HepG2 (cell line): ENCODE measurements around the gene ZBED6. TPM values are rescaled to one million over a fixed set of nuclear protein-coding genes. Genes with fewer than 3 reads are reported as not detected.

ENCODE experiments used
- ATAC-seq: fragments of 200-7000 bp; cut with Tn5 transposase; 3 replicates; pipeline ENCODE4 v1.9.1; 2020; ENCODE audit warnings: mild to moderate bottlenecking, moderate library complexity
- BruUV-seq: library from RNA; stranded (reverse); fragments of 400-500 nt; replicated peaks from 2 replicates; lab custom pipeline; 2021; lab: Mats Ljungman, UMichigan
- CTCF ChIA-PET: fragments of 300-600 bp; formaldehyde crosslinking; extraction: SDS; loops from one replicate; lab custom pipeline; 2021; ENCODE audit warnings: low total read pairs, inconsistent platforms, low intra/inter-chr PET ratio; lab: Yijun Ruan, JAX
- POLR2A ChIA-PET: fragments of 350-600 bp; sonication (Branson Sonifier 250); formaldehyde crosslinking; loops from one replicate; lab custom pipeline; 2020; ENCODE audit warnings: antibody characterized with exemption, inconsistent platforms; lab: Yijun Ruan, JAX
- DNase-seq: peaks from one replicate; pipeline ENCODE4 v3.0.0-alpha.2; 2015; ENCODE audit warnings: low spot score
- FAIRE-seq: peaks from 3 replicates; lab custom pipeline; 2011; peaks lifted over from hg19 to GRCh38; lab: Jason Lieb, UNC
- H2AFZ ChIP-seq: one replicate; pipeline ENCODE4 v1.6.1; 2011; ENCODE audit warnings: low read length, inconsistent platforms
- H3K27ac ChIP-seq: fragments of 300-600 bp; 3 replicates; pipeline ENCODE4 v1.8.0; 2011; ENCODE audit warnings: mixed run types, mild to moderate bottlenecking, mixed read lengths, low read length, inconsistent platforms; ENCODE audit not compliant: insufficient read depth; ENCODE audit errors: extremely low read length
- H3K27me3 ChIP-seq, 2 experiments: fragments of 200-600 bp in 1 of 2; 2 replicates in 1 of 2; 3 replicates in 1 of 2; pipeline versions ENCODE4 v1.6.0 to v1.8.0; 2011; ENCODE audit warnings: low read length in 2 of 2, mild to moderate bottlenecking in 2 of 2, moderate library complexity in 2 of 2, inconsistent platforms in 1 of 2; ENCODE audit not compliant: insufficient read depth in 2 of 2, control insufficient read depth in 1 of 2
- H3K36me3 ChIP-seq, 2 experiments: fragments of 200-600 bp in 1 of 2; replicated peaks in 1 of 2; 2 replicates in 1 of 2; 3 replicates in 1 of 2; pipeline versions ENCODE4 v1.5.1 to v1.8.0; 2011; ENCODE audit warnings: low read length in 2 of 2, inconsistent platforms in 1 of 2; ENCODE audit not compliant: insufficient read depth in 2 of 2, control insufficient read depth in 1 of 2
- H3K4me1 ChIP-seq: 2 replicates; pipeline ENCODE4 v1.5.1; 2012; ENCODE audit warnings: low read length, inconsistent platforms; ENCODE audit not compliant: insufficient read depth
- H3K4me2 ChIP-seq: 2 replicates; pipeline ENCODE4 v1.6.0; 2011; ENCODE audit warnings: low read depth, low read length, inconsistent platforms
- H3K4me3 ChIP-seq, 3 experiments: fragments of 200-600 bp in 1 of 3; sonication (generic), shearing (Covaris generic) in 1 of 3; replicated peaks in 1 of 3; 2 replicates each; pipeline ENCODE4 v1.5.1; 2011 to 2016; ENCODE audit warnings: low read length in 3 of 3, inconsistent platforms in 2 of 3, low read depth in 2 of 3, mild to moderate bottlenecking in 2 of 3, control low read depth in 1 of 3, mixed read lengths in 1 of 3; ENCODE audit not compliant: insufficient read depth in 1 of 3
- H3K79me2 ChIP-seq: one replicate; pipeline ENCODE4 v1.6.1; 2011; ENCODE audit warnings: low read length, inconsistent platforms; ENCODE audit not compliant: insufficient read depth
- H3K9ac ChIP-seq: 2 replicates; pipeline ENCODE4 v1.6.0; 2011; ENCODE audit warnings: mild to moderate bottlenecking, low read depth, low read length, inconsistent platforms; ENCODE audit not compliant: insufficient read depth
- H3K9me3 ChIP-seq: 2 replicates; pipeline ENCODE4 v1.5.1; 2012; ENCODE audit warnings: mild to moderate bottlenecking, low read length
- H4K20me1 ChIP-seq: 2 replicates; pipeline ENCODE4 v1.6.0; 2011; ENCODE audit warnings: inconsistent platforms, mild to moderate bottlenecking, low read length, moderate library complexity; ENCODE audit not compliant: insufficient read depth
- CBX2 ChIP-seq, 2 experiments: fragments of 200-600 bp in 1 of 2; sonication (generic); formaldehyde crosslinking in 1 of 2; IDR thresholded peaks; 2 replicates each; pipeline versions ENCODE4 v1.7.0 to v1.8.1; 2018 to 2022; ENCODE audit warnings: low read depth in 2 of 2, low read length in 1 of 2, mild to moderate bottlenecking in 1 of 2, missing genetic modification reagents in 1 of 2
- FLYWCH1 ChIP-seq: sonication (generic); formaldehyde crosslinking; IDR thresholded peaks from 2 replicates; pipeline ENCODE4 v1.8.1; 2023; ENCODE audit warnings: mild to moderate bottlenecking, missing genetic modification reagents
- FOSL2 ChIP-seq: sonication (generic); formaldehyde crosslinking; IDR thresholded peaks from 2 replicates; pipeline ENCODE4 v1.4.0; 2020; ENCODE audit warnings: missing genetic modification reagents
- HDAC2 ChIP-seq: sonication (generic); formaldehyde crosslinking; IDR thresholded peaks from 2 replicates; pipeline ENCODE4 v1.4.0; 2020; ENCODE audit warnings: missing genetic modification reagents
- MEF2D ChIP-seq: sonication (generic); formaldehyde crosslinking; IDR thresholded peaks from 2 replicates; pipeline ENCODE4 v1.5.1; 2020; ENCODE audit warnings: mild to moderate bottlenecking, missing genetic modification reagents
- SIN3B ChIP-seq: fragments of 150-350 bp; IDR thresholded peaks from 2 replicates; pipeline ENCODE4 v1.6.1; 2014; ENCODE audit warnings: low read length
- TEAD3 ChIP-seq: optimal IDR thresholded peaks from 2 replicates; pipeline ENCODE3; 2016; ENCODE audit warnings: borderline replicate concordance
- ZNF101 ChIP-seq: sonication (generic); formaldehyde crosslinking; IDR thresholded peaks from 2 replicates; pipeline ENCODE4 v1.4.0; 2020; ENCODE audit warnings: mild to moderate bottlenecking, low read depth, missing genetic modification reagents, borderline replicate concordance
- ZNF33A ChIP-seq: sonication (generic); formaldehyde crosslinking; IDR thresholded peaks from 2 replicates; pipeline ENCODE4 v1.5.1; 2020; ENCODE audit warnings: missing genetic modification reagents, mild to moderate bottlenecking, moderate library complexity, borderline replicate concordance
- ZNF543 ChIP-seq: sonication (generic); formaldehyde crosslinking; IDR thresholded peaks from 2 replicates; pipeline ENCODE4 v1.4.0; 2020; ENCODE audit warnings: mild to moderate bottlenecking, missing genetic modification reagents
- ZNF607 ChIP-seq: sonication (generic); formaldehyde crosslinking; IDR thresholded peaks from 2 replicates; pipeline ENCODE4 v1.5.1; 2020; ENCODE audit warnings: missing genetic modification reagents, mild to moderate bottlenecking, borderline replicate concordance
- ZNF841 ChIP-seq: sonication (generic); formaldehyde crosslinking; IDR thresholded peaks from 2 replicates; pipeline ENCODE4 v1.8.1; 2023; ENCODE audit warnings: missing genetic modification reagents, borderline replicate concordance
- WGBS: methylation state at CpG from one replicate; pipeline ENCODE4 v1.1.6; 2017; ENCODE audit warnings: low lambda C conversion rate; 5-methylcytosine and 5-hydroxymethylcytosine counted together
- in situ Hi-C: cut with HindIII; loops from 2 replicates; pipeline ENCODE4 v1.10.0; 2017; ENCODE audit warnings: low pct_unique_long_range_greater_than_20kb; ENCODE audit not compliant: extremely low pct_ligation_motif_present
- intact Hi-C: fragments of 100-400 bp; cut with micrococcal nuclease; formaldehyde crosslinking; loops from one replicate; pipeline ENCODE4 v1.10.0; 2022; ENCODE audit not compliant: unreplicated experiment
- polyA plus RNA-seq, 8 experiments: library from polyadenylated mRNA; depleted of rRNA in 3 of 8; stranded (reverse) in 7 of 8; unstranded in 1 of 8; fragments of >200 nt; fragmentation: Illumina TruSeq in 4 of 8; extraction: Trizol in 4 of 8; gene quantifications; 2 replicates each; pipeline versions ENCODE4 v1.2.1 to v1.2.3, GENCODE V29; 2011 to 2016; ENCODE audit warnings: low read depth in 4 of 8, missing spikeins in 1 of 8, mixed read lengths in 1 of 8; ENCODE audit not compliant: insufficient read depth in 1 of 8
- total RNA-seq, 5 experiments: library from RNA; depleted of rRNA; stranded (reverse); fragments of >200 nt; fragmentation: Illumina TruSeq; extraction: Trizol; gene quantifications; 2 replicates each; pipeline ENCODE4 v1.2.3, GENCODE V29; 2016; ENCODE audit warnings: low read depth in 1 of 5
- TF ChIP-seq, protein P1 (sequence below): IDR thresholded peaks from 2 replicates; pipeline ENCODE4 v1.6.1; 2016; ENCODE audit warnings: low read depth, borderline replicate concordance
- TF ChIP-seq, protein P2 (sequence below): sonication (generic); formaldehyde crosslinking; IDR thresholded peaks from 2 replicates; pipeline ENCODE4 v1.4.0; 2020; ENCODE audit warnings: missing genetic modification reagents, borderline replicate concordance
- TF ChIP-seq, protein P3 (sequence below), 2 experiments: IDR thresholded peaks; 2 replicates each; pipeline ENCODE4 v1.6.1; 2011 to 2012; ENCODE audit warnings: low read length in 2 of 2, borderline replicate concordance in 1 of 2, low read depth in 1 of 2, mild to moderate bottlenecking in 1 of 2, moderate library complexity in 1 of 2
- TF ChIP-seq, protein P4 (sequence below): sonication (generic); formaldehyde crosslinking; IDR thresholded peaks from 2 replicates; pipeline ENCODE4 v1.9.0; 2021; ENCODE audit warnings: missing genetic modification reagents, mild to moderate bottlenecking, borderline replicate concordance

The ZBED6 gene
- total and polyA plus RNA-seq, 2 of the 13 experiments (the other 11 are each of a cell fraction or from before 2014, with no cell fraction given): 9.3 to 12.5 TPM

DNA sequence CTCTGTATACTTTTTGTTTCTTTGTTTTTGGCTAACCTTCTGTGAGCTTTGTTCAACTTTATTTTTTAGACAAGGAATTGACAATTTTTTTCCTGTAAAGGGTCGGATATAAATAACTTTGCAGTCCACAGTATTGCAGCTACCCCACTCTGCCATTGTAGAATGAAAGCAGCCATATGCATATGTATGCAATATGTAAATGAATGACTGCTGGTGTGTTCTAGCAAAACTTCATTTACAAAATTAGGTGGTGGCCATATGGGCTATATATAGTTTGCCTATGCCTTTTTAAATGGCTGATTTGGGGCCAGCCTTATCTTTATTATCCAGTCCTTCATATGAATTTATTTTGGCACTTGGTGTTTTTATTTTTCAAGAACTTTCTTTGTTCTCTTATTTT, 48.0 kb downstream of the ZBED6 start:
- intact Hi-C loops (no loop called here), in situ Hi-C loops (no loop called here)
- Histone ChIP-seq H3K4me3 (no peak overlapping the region), H3K36me3 (peaks cover 15 to 70% of the 10 kb centered on the region in 2 experiments), H3K9ac (no peak overlapping the region), H2AFZ (no peak overlapping the region), H3K9me3 (no peaks in the 10 kb centered on the region), H3K27me3 (no peaks in the 10 kb centered on the region), H3K27ac (no peak overlapping the region), H3K4me2 (no peak overlapping the region), H4K20me1 (no peaks in the 10 kb centered on the region; the same call in 1 of the 2 replicates), H3K79me2 (no peaks in the 10 kb centered on the region), H3K4me1 (no peaks in the 10 kb centered on the region)
- BruUV-seq: no TSS peak
- ATAC-seq (no peak), FAIRE-seq (no peak), DNase-seq (no peak)
- ChIA-PET POLR2A (no interaction called here), CTCF (no interaction called here)
- 93% methylated on average over 1 of the region's 1 CpG for WGBS
- TF ChIP-seq ZNF607 (CRISPR knock-in tag) (no peak), MEF2D (CRISPR knock-in tag) (no peak), SIN3B (no peak), CBX2 (IDR thresholded peaks at IDR 0.05; ENCODE audit: low read depth, low read length) (no peak), CBX2 (CRISPR knock-in tag; IDR thresholded peaks at IDR 0.05; ENCODE audit: low read depth) (no peak), HDAC2 (CRISPR knock-in tag) (no peak), ZNF101 (CRISPR knock-in tag) (no peak), FOSL2 (CRISPR knock-in tag) (no peak), FLYWCH1 (no peak), ZNF33A (CRISPR knock-in tag) (no peak), ZNF543 (CRISPR knock-in tag) (no peak), ZNF841 (no peak), TEAD3 (CRISPR knock-in tag) (no peak)
- TF ChIP-seq, protein P1, sequence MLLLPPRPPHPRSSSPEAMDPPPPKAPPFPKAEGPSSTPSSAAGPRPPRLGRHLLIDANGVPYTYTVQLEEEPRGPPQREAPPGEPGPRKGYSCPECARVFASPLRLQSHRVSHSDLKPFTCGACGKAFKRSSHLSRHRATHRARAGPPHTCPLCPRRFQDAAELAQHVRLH: no peak
- TF ChIP-seq, protein P2, sequence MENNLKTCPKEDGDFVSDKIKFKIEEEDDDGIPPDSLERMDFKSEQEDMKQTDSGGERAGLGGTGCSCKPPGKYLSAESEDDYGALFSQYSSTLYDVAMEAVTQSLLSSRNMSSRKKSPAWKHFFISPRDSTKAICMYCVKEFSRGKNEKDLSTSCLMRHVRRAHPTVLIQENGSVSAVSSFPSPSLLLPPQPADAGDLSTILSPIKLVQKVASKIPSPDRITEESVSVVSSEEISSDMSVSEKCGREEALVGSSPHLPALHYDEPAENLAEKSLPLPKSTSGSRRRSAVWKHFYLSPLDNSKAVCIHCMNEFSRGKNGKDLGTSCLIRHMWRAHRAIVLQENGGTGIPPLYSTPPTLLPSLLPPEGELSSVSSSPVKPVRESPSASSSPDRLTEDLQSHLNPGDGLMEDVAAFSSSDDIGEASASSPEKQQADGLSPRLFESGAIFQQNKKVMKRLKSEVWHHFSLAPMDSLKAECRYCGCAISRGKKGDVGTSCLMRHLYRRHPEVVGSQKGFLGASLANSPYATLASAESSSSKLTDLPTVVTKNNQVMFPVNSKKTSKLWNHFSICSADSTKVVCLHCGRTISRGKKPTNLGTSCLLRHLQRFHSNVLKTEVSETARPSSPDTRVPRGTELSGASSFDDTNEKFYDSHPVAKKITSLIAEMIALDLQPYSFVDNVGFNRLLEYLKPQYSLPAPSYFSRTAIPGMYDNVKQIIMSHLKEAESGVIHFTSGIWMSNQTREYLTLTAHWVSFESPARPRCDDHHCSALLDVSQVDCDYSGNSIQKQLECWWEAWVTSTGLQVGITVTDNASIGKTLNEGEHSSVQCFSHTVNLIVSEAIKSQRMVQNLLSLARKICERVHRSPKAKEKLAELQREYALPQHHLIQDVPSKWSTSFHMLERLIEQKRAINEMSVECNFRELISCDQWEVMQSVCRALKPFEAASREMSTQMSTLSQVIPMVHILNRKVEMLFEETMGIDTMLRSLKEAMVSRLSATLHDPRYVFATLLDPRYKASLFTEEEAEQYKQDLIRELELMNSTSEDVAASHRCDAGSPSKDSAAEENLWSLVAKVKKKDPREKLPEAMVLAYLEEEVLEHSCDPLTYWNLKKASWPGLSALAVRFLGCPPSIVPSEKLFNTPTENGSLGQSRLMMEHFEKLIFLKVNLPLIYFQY: no peak
- TF ChIP-seq, protein P3, sequence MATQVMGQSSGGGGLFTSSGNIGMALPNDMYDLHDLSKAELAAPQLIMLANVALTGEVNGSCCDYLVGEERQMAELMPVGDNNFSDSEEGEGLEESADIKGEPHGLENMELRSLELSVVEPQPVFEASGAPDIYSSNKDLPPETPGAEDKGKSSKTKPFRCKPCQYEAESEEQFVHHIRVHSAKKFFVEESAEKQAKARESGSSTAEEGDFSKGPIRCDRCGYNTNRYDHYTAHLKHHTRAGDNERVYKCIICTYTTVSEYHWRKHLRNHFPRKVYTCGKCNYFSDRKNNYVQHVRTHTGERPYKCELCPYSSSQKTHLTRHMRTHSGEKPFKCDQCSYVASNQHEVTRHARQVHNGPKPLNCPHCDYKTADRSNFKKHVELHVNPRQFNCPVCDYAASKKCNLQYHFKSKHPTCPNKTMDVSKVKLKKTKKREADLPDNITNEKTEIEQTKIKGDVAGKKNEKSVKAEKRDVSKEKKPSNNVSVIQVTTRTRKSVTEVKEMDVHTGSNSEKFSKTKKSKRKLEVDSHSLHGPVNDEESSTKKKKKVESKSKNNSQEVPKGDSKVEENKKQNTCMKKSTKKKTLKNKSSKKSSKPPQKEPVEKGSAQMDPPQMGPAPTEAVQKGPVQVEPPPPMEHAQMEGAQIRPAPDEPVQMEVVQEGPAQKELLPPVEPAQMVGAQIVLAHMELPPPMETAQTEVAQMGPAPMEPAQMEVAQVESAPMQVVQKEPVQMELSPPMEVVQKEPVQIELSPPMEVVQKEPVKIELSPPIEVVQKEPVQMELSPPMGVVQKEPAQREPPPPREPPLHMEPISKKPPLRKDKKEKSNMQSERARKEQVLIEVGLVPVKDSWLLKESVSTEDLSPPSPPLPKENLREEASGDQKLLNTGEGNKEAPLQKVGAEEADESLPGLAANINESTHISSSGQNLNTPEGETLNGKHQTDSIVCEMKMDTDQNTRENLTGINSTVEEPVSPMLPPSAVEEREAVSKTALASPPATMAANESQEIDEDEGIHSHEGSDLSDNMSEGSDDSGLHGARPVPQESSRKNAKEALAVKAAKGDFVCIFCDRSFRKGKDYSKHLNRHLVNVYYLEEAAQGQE (IDR thresholded peaks at IDR 0.05; ENCODE audit: borderline replicate concordance in 1 of 2, low read depth in 1 of 2, low read length in 2 of 2): no peak
- TF ChIP-seq, protein P4, sequence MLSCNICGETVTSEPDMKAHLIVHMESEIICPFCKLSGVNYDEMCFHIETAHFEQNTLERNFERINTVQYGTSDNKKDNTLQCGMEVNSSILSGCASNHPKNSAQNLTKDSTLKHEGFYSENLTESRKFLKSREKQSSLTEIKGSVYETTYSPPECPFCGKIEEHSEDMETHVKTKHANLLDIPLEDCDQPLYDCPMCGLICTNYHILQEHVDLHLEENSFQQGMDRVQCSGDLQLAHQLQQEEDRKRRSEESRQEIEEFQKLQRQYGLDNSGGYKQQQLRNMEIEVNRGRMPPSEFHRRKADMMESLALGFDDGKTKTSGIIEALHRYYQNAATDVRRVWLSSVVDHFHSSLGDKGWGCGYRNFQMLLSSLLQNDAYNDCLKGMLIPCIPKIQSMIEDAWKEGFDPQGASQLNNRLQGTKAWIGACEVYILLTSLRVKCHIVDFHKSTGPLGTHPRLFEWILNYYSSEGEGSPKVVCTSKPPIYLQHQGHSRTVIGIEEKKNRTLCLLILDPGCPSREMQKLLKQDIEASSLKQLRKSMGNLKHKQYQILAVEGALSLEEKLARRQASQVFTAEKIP (CRISPR knock-in tag): no peak
